K562 (cell line): ENCODE measurements around the gene DRD2. TPM values are rescaled to one million over a fixed set of nuclear protein-coding genes. Genes with fewer than 3 reads are reported as not detected.

ENCODE experiments used
- CHD7 ChIP-seq: fragments of 200-600 bp; sonication (generic); IDR thresholded peaks from one replicate; pipeline ENCODE4 v1.6.1; 2012; ENCODE audit warnings: mild to moderate bottlenecking, low read depth, low read length, inconsistent platforms
- CREM ChIP-seq: IDR thresholded peaks from 2 replicates; pipeline ENCODE4 v1.6.1; 2014; ENCODE audit warnings: antibody characterized with exemption, low read depth
- SETDB1 ChIP-seq: IDR thresholded peaks from one replicate; pipeline ENCODE4 v1.6.1; 2012; ENCODE audit warnings: low read length, control low read depth, inconsistent platforms
- SMC3 ChIP-seq: conservative IDR thresholded peaks from 2 replicates; pipeline ENCODE4 v1.6.1; 2011; ENCODE audit warnings: low read depth, low read length, improper control_type of control experiment; ENCODE audit not compliant: insufficient read depth
- SRSF1 ChIP-seq: fragments of 200-400 bp; formaldehyde crosslinking; IDR thresholded peaks from 2 replicates; pipeline ENCODE4 v1.6.1; 2017; ENCODE audit warnings: mild to moderate bottlenecking, low read depth, low read length, moderate library complexity
- ZBTB1 ChIP-seq: sonication (generic); formaldehyde crosslinking; IDR thresholded peaks from 2 replicates; pipeline ENCODE4 v1.8.1; 2023; ENCODE audit warnings: missing genetic modification reagents, low read depth, mild to moderate bottlenecking, borderline replicate concordance
- ZNF143 ChIP-seq: sonication (generic); formaldehyde crosslinking; IDR thresholded peaks from 2 replicates; pipeline ENCODE4 v1.9.0; 2022; ENCODE audit warnings: mild to moderate bottlenecking, missing genetic modification reagents
- ZNF740 ChIP-seq, 3 experiments: fragments of 200-800 bp in 1 of 3; sonication (Bioruptor generic) in 1 of 3; sonication (generic) in 1 of 3; formaldehyde crosslinking in 1 of 3; IDR thresholded peaks; 2 replicates each; pipeline versions ENCODE4 v1.6.1 to v1.8.0; 2016 to 2022; ENCODE audit warnings: mild to moderate bottlenecking in 2 of 3, missing compliant biosample characterization in 2 of 3, missing genetic modification characterization in 2 of 3, missing genetic modification reagents in 1 of 3
- polyA plus RNA-seq, 8 experiments: library from polyadenylated mRNA; depleted of rRNA in 4 of 8; stranded (reverse) in 5 of 8; unstranded in 3 of 8; fragments of >200 nt; fragmentation: Nextera tagmentation in 2 of 8; fragmentation: Illumina TruSeq in 1 of 8; extraction: Ambion mirVana in 2 of 8; extraction: Trizol in 1 of 8; gene quantifications; 2 replicates each; pipeline versions ENCODE4 v1.2.1 to v1.2.3, GENCODE V29; 2011 to 2014; ENCODE audit warnings: inconsistent platforms in 1 of 8, missing spikeins in 1 of 8
- total RNA-seq, 7 experiments: library from RNA; depleted of rRNA in 6 of 7; stranded (reverse); fragments of >200 nt in 6 of 7; fragmentation: Illumina TruSeq in 2 of 7; extraction: Trizol in 2 of 7; gene quantifications; 2 replicates each; pipeline versions ENCODE4 v1.2.1 to v1.2.3, GENCODE V29; 2011 to 2021; ENCODE audit warnings: low replicate concordance in 1 of 7
- TF ChIP-seq, protein P1 (sequence below): fragments of 450-650 bp; IDR thresholded peaks from 2 replicates; pipeline ENCODE4 v1.6.1; 2018; ENCODE audit warnings: mild to moderate bottlenecking, low read depth; ENCODE audit not compliant: partially characterized antibody

DRD2 gene
- total and polyA plus RNA-seq, 9 of the 15 experiments (the other 6 are each of a cell fraction or from before 2014, with no cell fraction given): not detected

DNA sequence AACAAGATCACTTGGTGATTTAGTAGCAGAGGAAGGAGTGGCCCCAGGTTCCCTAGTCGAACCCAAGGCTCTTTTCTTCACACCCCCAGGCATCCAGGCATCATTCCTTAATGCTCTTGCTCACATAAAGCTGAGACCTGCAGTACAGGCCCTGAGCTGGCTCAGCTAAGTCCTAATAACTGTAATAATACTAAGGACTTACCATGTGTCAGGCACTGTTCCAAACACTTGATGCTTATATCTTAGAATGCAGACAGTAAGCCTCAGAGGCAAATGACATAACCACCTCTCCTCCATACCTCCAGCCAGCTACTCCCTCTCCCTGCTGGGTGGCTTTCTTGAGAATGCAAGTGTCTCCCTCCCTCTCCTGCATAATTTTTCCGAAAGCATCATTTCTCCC lies 54.4 kb downstream of the DRD2 start (continued):
- TF ChIP-seq CHD7 (no peak), CREM (no peak), ZNF143 (CRISPR knock-in tag) (no peak), SETDB1 (no peak), SRSF1 (no peak), SMC3 (no peak), ZNF740 (CRISPR knock-in tag; IDR thresholded peaks at IDR 0.05) (no peak), ZNF740 (tag; IDR thresholded peaks at IDR 0.05) (no peak), ZBTB1 (CRISPR knock-in tag) (no peak)
- TF ChIP-seq, protein P1, sequence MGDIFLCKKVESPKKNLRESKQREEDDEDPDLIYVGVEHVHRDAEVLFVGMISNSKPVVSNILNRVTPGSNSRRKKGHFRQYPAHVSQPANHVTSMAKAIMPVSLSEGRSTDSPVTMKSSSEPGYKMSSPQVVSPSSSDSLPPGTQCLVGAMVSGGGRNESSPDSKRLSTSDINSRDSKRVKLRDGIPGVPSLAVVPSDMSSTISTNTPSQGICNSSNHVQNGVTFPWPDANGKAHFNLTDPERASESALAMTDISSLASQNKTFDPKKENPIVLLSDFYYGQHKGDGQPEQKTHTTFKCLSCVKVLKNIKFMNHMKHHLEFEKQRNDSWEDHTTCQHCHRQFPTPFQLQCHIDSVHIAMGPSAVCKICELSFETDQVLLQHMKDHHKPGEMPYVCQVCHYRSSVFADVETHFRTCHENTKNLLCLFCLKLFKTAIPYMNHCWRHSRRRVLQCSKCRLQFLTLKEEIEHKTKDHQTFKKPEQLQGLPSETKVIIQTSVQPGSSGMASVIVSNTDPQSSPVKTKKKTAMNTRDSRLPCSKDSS: no peak
